ENCODE measurements around the gene CLSTN2.

DNA sequence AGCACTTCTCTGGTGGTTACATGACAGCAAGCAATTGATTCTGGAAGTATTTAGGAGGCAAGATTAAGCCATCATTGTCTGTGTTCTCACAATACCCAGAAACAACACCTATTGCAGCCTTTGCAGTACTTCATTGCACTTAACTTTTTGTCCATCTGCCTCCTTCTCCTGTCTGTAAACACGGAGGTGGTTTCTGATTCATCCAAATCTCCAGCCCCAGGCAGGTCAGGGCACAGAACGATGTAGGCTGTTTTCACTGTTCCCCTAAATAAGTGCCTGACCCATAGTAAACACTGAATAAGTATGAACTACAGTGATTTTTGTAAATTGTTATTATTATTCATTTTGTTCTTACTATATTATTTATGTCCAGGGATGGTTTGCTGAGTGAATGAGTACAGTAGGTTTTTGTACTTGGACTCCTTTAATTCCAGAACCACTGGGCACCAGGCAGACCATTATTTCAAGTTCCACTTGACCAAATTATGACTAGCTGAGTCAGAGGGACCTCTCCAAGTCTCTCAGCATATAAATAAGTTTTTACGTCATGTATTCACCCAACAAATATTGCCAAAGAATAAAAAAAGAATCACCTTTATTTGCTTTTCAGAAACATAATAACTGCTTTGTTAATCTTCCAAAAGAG, 459.6 kb downstream of the CLSTN2 start:
- TF ChIP-seq, protein P1, sequence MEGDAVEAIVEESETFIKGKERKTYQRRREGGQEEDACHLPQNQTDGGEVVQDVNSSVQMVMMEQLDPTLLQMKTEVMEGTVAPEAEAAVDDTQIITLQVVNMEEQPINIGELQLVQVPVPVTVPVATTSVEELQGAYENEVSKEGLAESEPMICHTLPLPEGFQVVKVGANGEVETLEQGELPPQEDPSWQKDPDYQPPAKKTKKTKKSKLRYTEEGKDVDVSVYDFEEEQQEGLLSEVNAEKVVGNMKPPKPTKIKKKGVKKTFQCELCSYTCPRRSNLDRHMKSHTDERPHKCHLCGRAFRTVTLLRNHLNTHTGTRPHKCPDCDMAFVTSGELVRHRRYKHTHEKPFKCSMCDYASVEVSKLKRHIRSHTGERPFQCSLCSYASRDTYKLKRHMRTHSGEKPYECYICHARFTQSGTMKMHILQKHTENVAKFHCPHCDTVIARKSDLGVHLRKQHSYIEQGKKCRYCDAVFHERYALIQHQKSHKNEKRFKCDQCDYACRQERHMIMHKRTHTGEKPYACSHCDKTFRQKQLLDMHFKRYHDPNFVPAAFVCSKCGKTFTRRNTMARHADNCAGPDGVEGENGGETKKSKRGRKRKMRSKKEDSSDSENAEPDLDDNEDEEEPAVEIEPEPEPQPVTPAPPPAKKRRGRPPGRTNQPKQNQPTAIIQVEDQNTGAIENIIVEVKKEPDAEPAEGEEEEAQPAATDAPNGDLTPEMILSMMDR (tag by site-specific recombination; IDR thresholded peaks at IDR 0.05) = no peak
- TF ChIP-seq ZSCAN30 (tag by site-specific recombination; IDR thresholded peaks at IDR 0.05) (no peak), ZNF707 (tag by site-specific recombination; IDR thresholded peaks at IDR 0.05) (no peak), YY1 (tag by site-specific recombination; IDR thresholded peaks at IDR 0.05) (no peak), ZNF114 (tag by site-specific recombination; IDR thresholded peaks at IDR 0.05) (no peak), ZNF768 (tag by site-specific recombination; IDR thresholded peaks at IDR 0.05) (no peak), ZBTB1 (tag by site-specific recombination; IDR thresholded peaks at IDR 0.05) (no peak), ZNF785 (tag by site-specific recombination; IDR thresholded peaks at IDR 0.05) (no peak), SCRT2 (tag by site-specific recombination; IDR thresholded peaks at IDR 0.05) (no peak), ZNF24 (tag by site-specific recombination; IDR thresholded peaks at IDR 0.05) (no peak), ZNF311 (tag by site-specific recombination; IDR thresholded peaks at IDR 0.05; ENCODE audit: borderline replicate concordance) (no peak)
- TF ChIP-seq, protein P2, sequence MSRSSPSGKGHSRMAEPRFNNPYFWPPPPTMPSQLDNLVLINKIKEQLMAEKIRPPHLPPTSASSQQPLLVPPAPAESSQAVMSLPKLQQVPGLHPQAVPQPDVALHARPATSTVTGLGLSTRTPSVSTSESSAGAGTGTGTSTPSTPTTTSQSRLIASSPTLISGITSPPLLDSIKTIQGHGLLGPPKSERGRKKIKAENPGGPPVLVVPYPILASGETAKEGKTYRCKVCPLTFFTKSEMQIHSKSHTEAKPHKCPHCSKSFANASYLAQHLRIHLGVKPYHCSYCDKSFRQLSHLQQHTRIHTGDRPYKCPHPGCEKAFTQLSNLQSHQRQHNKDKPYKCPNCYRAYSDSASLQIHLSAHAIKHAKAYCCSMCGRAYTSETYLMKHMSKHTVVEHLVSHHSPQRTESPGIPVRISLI (tag by site-specific recombination; IDR thresholded peaks at IDR 0.05) = no peak

Data from HEK293 (cell line).